ENCODE data around the gene CHRM2. TPM values are rescaled to one million over a fixed set of nuclear protein-coding genes. Genes with fewer than 3 reads are reported as not detected.

CHRM2 gene
- total RNA-seq, 1 donor from 2014 or later, result 71.2 TPM

- no peak for DNase-seq (ENCODE audit: low spot score)
These were observed 157.2 kb downstream of the CHRM2 start for GRCh38 chr7:137025469-137026175.

- no peak for DNase-seq (ENCODE audit: low spot score)
These were observed 157.7 kb downstream of the CHRM2 start for GRCh38 chr7:137026176-137026500.

- no peak for DNase-seq (ENCODE audit: low spot score)
These were observed 164.0 kb downstream of the CHRM2 start for GRCh38 chr7:137032436-137032835.

GRCh38 chr7:137036768-137037167 lies 168.3 kb downstream of the CHRM2 start:
- DNase-seq (ENCODE audit: low spot score), result no peak

GRCh38 chr7:137038706-137039105 lies 170.3 kb downstream of the CHRM2 start:
- no peak for DNase-seq (ENCODE audit: low spot score)

- DNase-seq (ENCODE audit: low spot score), result no peak
These were observed 172.3 kb downstream of the CHRM2 start for GRCh38 chr7:137040745-137041144.

- DNase-seq (ENCODE audit: low spot score), result no peak
These were observed 177.1 kb downstream of the CHRM2 start for GRCh38 chr7:137045573-137045972.

GRCh38 chr7:137069249-137069963 lies 201.0 kb downstream of the CHRM2 start:
- no peak for DNase-seq (ENCODE audit: low spot score)
